ENCODE results near the gene VHLL.

- TF ChIP-seq REST (IDR thresholded peaks at IDR 0.05; ENCODE audit: insufficient read depth in 1 of 2, low read depth in 2 of 2, low read length in 2 of 2) (no peak), POLR2AphosphoS5 (IDR thresholded peaks at IDR 0.05; ENCODE audit: low read depth, low read length) (no peak), SIN3A (IDR thresholded peaks at IDR 0.05; ENCODE audit: borderline replicate concordance, insufficient read depth, low read length) (no peak), FOXP2 (optimal IDR thresholded peaks at IDR 0.05; ENCODE audit: borderline replicate concordance, extremely low read depth, extremely low read length, insufficient read depth) (no peak)
Measured at GRCh38 chr1:156298852-156299357, at the start of gene VHLL.
